Measurements from ENCODE around the gene GHRHR. TPM values are rescaled to one million over a fixed set of nuclear protein-coding genes. Genes with fewer than 3 reads are reported as not detected.

GHRHR gene
- total RNA-seq, 2 donors from 2014 or later: 4.4 TPM; not detected in 1

GRCh38 chr7:30923774-30924413 lies 39.9 kb upstream of the GHRHR start:
- Histone ChIP-seq H3K4me1 (replicated peaks) (no peaks in the 10 kb centered on the region), H3K27ac (no peak overlapping the region), H3K4me3 (no peak overlapping the region), H3K9me3 (no peaks in the 10 kb centered on the region), H3K36me3 (no peaks in the 10 kb centered on the region), H3K27me3 (replicated peaks; ENCODE audit: insufficient read depth) (no peaks in the 10 kb centered on the region)
- no peak for TF ChIP-seq POLR2A (IDR thresholded peaks at IDR 0.05)
- TF ChIP-seq POLR2AphosphoS5 (IDR thresholded peaks at IDR 0.05): no peak
- TF ChIP-seq CTCF (IDR thresholded peaks at IDR 0.05): no peak
- DNase-seq (ENCODE audit: low spot score): no peak
- intact Hi-C loops (cut with DNase I): no loop called here
- 92% methylated on average over 13 of the region's 13 CpGs for WGBS

- H3K9me3 ChIP-seq: no peaks in the 10 kb centered on the region
- no peak overlapping the region for H3K4me3 ChIP-seq
- intact Hi-C loops (cut with DNase I): no loop called here
- H3K4me1 ChIP-seq (replicated peaks): no peaks in the 10 kb centered on the region
- DNase-seq (ENCODE audit: low spot score): no peak
- TF ChIP-seq CTCF (IDR thresholded peaks at IDR 0.05) (no peak), POLR2A (IDR thresholded peaks at IDR 0.05) (no peak), POLR2AphosphoS5 (IDR thresholded peaks at IDR 0.05) (no peak)
- H3K36me3 ChIP-seq: no peaks in the 10 kb centered on the region
- no peaks in the 10 kb centered on the region for H3K27me3 ChIP-seq (replicated peaks; ENCODE audit: insufficient read depth)
- no peak overlapping the region for H3K27ac ChIP-seq
Measured at GRCh38 chr7:30924624-30925023, 39.1 kb upstream of the GHRHR start.

- no peaks in the 10 kb centered on the region for H3K36me3 ChIP-seq
- WGBS: 85% methylated on average over 2 of the region's 2 CpGs
- H3K27me3 ChIP-seq (replicated peaks; ENCODE audit: insufficient read depth): no peaks in the 10 kb centered on the region
- H3K4me3 ChIP-seq: no peak overlapping the region
- H3K9me3 ChIP-seq: no peaks in the 10 kb centered on the region
- no peaks in the 10 kb centered on the region for H3K4me1 ChIP-seq (replicated peaks)
- intact Hi-C loops (cut with DNase I): no loop called here
- no peak for DNase-seq (ENCODE audit: low spot score)
- no peak overlapping the region for H3K27ac ChIP-seq
- TF ChIP-seq POLR2A (IDR thresholded peaks at IDR 0.05) (no peak), CTCF (IDR thresholded peaks at IDR 0.05) (no peak), POLR2AphosphoS5 (IDR thresholded peaks at IDR 0.05) (no peak)
Measured at GRCh38 chr7:30925117-30925516, 38.6 kb upstream of the GHRHR start.

- no peaks in the 10 kb centered on the region for H3K9me3 ChIP-seq
- intact Hi-C loops (cut with DNase I): no loop called here
- no peaks in the 10 kb centered on the region for H3K27me3 ChIP-seq (replicated peaks; ENCODE audit: insufficient read depth)
- WGBS: 96% methylated on average over 5 of the region's 5 CpGs
- no peaks in the 10 kb centered on the region for H3K36me3 ChIP-seq
- no peak overlapping the region for H3K27ac ChIP-seq
- TF ChIP-seq CTCF (IDR thresholded peaks at IDR 0.05): no peak
- no peak for TF ChIP-seq POLR2AphosphoS5 (IDR thresholded peaks at IDR 0.05)
- TF ChIP-seq POLR2A (IDR thresholded peaks at IDR 0.05): no peak
- H3K4me1 ChIP-seq (replicated peaks): no peaks in the 10 kb centered on the region
- no peak for DNase-seq (ENCODE audit: low spot score)
- H3K4me3 ChIP-seq: no peak overlapping the region
Measured at GRCh38 chr7:30925913-30926312, 37.8 kb upstream of the GHRHR start.

- Histone ChIP-seq H3K27ac (no peak overlapping the region), H3K36me3 (no peaks in the 10 kb centered on the region), H3K27me3 (replicated peaks; ENCODE audit: insufficient read depth) (no peaks in the 10 kb centered on the region), H3K9me3 (no peaks in the 10 kb centered on the region), H3K4me3 (no peak overlapping the region), H3K4me1 (replicated peaks) (no peaks in the 10 kb centered on the region)
- no peak for DNase-seq (ENCODE audit: low spot score)
- no peak for TF ChIP-seq POLR2A (IDR thresholded peaks at IDR 0.05)
- TF ChIP-seq CTCF (IDR thresholded peaks at IDR 0.05): no peak
- TF ChIP-seq POLR2AphosphoS5 (IDR thresholded peaks at IDR 0.05): no peak
- intact Hi-C loops (cut with DNase I): no loop called here
- 93% methylated on average over 5 of the region's 5 CpGs for WGBS
Measured at GRCh38 chr7:30926313-30926712, 37.4 kb upstream of the GHRHR start.
